Measurements from ENCODE around the gene SBNO1.
"Not testable (repeated sequence)": the region's sequence is repeated elsewhere in the genome, so short reads cannot be mapped to it uniquely, and the experiment has no call there.

The SBNO1 gene

DNA sequence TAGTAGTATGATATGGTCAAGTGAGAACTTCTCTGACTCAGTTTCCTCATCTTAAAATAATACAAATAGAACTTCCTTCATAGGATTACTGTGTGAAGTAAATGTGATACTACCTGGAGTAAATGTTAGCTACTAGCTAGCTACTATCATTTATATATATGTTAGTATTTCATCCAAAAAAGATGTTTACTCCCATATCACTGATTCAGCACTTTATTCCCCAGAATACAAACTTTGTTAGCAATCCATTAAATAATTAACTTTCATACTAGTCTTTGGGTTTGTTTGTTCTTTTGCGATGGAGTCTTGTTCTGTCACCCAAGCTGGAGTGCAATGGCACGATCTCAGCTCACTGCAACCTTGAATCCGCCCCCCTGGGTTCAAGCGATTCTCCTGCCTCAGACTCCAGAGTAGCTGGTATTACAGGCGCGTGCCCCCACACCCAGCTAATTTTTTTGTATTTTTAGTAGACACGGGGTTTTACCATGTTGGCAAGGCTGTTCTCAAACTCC lies 8.4 kb downstream of the SBNO1 start:
- in situ Hi-C loops (cut with MboI; ENCODE audit: low sequenced_read_pairs): no loop called here

DNA sequence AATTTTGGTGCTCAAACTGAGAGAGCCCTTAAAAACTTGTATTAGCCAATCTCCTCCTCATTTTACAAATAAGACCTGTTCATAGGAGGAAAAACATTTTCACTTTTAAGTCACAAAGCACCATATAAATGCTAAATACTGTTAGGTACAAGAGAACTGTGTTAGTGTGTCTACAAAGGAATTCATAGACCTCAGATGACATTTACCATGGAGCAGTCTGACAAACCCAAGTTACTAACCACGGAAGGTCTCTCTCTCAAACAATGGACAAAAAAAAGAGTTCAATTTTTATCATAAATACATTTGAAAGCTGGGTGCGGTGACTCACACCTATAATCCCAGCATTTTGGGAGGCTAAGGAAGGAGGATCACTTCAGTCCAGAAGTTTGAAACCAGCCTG lies 10.0 kb downstream of the SBNO1 start:
- in situ Hi-C loops (cut with MboI; ENCODE audit: low sequenced_read_pairs): no loop called here

DNA sequence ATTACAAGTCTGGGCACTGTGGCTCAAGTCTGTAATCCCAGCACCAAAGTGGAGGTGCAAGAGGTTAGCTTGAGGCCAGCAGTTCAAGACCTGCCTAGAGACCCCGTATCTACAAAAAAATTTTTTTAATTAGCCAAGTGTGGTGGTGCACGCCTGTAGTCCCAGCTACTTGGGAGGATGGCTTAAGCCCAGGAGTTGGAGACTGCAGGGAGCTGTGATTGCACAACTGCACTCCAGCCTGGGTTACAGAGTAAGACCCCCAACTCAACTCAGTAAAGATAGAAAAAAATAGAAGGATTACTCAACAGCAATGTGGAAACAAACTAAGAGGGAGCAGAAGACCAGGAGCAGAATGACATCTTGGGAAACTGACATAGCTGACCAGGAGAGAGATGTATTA lies 13.3 kb downstream of the SBNO1 start:
- in situ Hi-C loops (cut with MboI; ENCODE audit: low sequenced_read_pairs): no loop called here

DNA sequence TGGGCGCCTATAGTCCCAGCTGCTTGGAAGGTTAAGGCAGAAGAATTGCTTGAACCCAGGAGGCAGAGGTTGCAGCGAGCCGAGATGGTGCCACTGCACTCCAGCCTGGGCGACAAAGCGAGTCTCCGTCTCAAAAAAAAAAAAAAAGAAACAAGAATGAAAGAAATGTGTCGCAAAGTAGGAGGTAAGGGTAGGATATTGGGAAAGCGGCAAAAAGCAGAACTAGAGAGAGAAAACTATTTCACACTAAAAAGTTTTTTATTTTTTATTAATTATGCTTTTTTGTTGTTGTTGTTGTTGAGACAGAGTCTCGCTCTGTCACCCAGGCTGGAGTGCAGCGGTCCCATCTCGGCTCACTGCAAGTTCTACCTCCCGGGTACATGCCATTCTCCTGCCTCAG lies 17.7 kb downstream of the SBNO1 start:
- in situ Hi-C loops (cut with MboI; ENCODE audit: low sequenced_read_pairs): no loop called here

DNA sequence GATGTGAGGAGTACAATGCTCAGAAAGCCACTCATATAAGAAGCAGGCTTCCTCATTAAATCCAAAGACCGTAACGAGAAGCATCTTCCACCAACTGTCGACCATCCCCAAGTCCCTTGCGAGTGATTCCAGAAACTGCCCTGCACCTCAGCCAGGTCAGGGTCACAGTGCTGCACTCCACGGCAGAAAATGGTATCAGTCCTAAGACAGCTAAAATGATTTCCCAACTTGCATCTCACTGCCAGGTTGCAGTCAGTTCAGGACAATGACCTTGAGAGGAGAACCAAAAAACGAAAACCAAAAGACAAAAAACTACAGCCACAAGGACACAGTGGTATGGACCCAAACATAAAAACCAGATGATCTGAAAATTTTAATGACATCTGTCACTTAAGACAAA lies 20.6 kb downstream of the SBNO1 start:
- in situ Hi-C loops (cut with MboI; ENCODE audit: low sequenced_read_pairs): no loop called here

DNA sequence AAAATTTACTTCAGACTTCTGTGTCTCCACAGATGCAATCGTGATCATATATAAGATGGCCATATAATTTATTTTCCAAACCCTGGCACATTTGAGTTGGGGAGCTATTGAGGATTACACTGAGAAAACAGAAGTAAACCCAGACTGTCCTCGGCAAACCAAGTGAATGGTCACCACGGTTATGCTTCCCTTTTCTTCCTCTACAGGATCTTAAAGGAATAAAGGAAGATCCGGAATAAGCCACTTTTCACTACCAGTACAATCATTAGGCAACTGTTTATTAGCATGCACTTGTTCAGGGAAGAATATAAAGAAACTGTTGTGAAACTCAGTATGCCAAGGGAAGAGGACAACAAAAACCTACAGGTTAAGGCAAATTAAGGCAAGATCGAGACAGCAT lies 27.6 kb downstream of the SBNO1 start:
- in situ Hi-C loops (cut with MboI; ENCODE audit: low sequenced_read_pairs): no loop called here

DNA sequence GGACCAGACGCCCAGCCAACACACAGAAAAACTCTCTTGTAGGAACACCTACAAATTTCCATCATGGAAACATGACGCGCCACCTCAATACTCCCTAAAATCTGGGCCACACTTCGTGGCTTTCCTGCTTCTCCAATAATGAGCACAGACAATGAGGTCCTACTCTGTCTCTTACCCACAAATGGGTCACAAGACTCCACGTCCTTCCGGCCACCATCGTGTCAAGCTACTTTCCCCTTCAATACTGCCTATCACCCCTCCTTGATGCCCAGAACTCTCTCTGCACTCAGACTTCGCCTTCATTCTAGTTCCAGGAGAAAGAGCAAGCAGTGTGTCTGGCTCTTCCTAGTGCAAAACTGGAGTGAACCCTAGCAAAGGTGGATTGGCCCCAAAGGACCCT lies 28.1 kb downstream of the SBNO1 start:
- in situ Hi-C loops (cut with MboI; ENCODE audit: low sequenced_read_pairs): no loop called here

DNA sequence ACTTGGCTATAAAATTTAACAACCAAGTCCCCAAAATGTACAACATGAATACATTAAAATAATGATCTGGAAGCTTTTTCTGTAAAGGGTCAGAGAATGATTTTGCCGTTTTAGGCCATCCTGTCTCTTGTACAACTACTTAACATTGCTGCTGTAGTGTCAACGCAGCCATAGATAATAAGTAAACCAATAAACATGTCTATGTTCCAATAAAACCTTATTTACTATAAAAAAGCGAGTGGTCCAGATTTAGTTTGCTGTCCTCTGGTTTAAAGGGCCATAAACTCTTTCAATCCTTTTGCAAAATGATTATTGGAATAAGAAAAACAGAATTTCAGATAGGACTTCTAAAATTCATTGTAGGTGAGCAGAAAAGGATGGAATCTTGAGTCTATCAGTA lies 29.2 kb downstream of the SBNO1 start:
- in situ Hi-C loops (cut with MboI; ENCODE audit: low sequenced_read_pairs): no loop called here

DNA sequence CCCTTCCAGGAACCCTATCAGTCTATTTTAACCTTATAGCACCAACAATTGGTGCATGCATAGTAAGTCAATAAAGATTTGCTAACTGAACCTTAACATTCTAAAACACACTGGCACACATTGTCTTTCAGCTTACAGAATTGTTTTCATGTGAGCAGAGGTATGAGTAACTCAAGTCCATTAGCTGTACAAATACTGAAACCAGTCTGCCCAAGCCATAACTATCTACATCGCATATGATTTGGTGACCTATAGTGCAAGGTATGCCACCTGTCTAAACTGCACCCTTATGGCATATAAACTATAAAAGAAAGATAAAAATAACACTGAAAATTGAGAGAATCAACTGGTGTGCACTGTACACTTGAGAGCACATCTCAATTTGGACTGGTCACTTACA lies 34.8 kb downstream of the SBNO1 start:
- in situ Hi-C loops (cut with MboI; ENCODE audit: low sequenced_read_pairs): no loop called here

DNA sequence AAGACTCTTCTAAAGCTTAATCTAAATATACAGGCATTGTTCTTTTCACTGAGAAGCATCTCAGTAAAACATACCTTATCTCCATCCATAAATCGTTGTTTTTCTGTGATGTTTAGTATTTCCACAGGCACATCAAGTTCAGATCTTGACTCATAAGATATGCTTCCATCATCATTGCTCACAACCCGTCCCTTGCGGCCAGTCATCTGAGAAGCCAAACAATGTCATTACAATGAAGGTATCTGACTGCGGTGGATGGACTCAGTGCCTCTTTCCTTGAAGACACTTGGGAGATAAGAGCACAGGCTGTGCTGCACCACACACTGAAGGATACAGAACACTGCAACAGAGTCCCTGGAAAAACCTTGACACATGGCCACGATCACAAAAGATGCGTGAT lies 44.8 kb downstream of the SBNO1 start:
- in situ Hi-C loops (cut with MboI; ENCODE audit: low sequenced_read_pairs): no loop called here

DNA sequence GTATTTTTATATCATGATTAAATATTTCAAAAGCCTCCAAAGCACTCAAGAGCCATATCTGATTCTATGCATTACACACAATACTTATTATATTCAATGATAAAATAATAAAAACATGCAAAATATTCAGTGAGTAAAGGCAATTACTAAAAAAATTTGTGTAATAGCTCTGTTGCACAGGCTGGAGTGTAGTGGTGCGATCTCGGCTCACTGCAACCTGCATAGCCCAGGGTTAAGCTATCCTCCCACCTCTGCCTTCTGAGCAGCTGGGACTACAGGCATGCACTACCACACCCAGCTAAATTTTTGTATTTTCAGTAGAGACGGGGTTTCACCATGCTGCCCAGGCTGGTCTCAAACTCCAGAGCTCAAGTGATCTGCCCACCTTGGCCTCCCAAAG lies 45.4 kb downstream of the SBNO1 start:
- in situ Hi-C loops (cut with MboI; ENCODE audit: low sequenced_read_pairs): no loop called here

DNA sequence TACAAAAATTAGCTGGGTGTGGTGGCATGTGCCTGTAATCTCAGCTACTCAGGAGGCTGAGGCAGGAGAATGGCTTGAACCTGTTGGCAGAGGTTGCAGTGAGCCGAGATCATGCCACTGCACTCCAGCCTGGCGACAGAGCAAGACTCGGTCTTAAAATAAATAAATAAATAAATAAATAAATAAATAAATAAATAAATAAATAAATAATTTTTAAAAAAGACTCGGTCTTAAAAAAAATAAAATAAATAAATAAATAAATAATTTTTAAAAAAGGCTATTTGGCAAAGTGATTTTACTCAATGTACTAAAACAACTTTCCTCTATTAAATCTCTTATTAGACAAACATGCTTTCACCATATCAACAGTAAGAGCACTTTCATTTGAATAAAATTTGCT lies 51.6 kb downstream of the SBNO1 start:
- in situ Hi-C loops (cut with MboI; ENCODE audit: low sequenced_read_pairs): not testable (repeated sequence)

DNA sequence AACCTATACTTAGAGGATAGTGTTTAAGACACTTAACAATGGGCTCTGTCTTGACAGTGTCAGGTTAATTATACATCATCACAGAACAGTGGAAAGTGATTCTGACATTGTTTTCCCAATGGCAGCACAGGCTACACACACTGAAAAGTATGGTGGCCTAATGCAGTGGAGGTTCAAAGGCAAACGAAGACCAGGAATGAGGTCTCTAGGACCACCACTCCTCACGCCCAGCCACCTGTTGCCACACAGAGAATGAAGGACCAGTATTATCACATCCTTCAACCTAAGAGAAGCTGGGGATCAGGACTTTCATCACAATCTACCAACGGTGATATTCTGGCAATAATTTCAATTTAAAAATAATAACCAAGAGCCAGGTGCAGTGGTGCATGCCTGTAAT lies 58.4 kb downstream of the SBNO1 start:
- in situ Hi-C loops (cut with MboI; ENCODE audit: low sequenced_read_pairs): no loop called here

DNA sequence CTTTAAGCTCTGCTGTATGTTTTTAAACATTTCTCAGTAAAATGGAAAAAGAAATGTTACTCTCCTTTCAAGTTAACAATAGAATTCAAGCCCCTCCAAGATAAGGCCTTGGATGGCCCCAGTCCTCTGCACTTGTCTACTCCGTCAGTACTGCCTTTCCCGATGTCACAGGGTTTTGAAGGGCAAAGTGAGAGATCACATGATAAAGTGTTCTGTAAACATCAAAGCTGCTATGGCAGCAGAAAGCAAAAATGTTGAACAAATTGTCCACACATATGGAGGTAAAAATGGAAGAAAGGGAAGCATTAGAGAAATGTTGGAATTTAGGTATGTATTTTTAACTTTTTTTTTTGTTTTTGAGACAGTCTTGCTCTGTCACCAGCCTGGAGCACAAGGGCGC lies 59.5 kb downstream of the SBNO1 start:
- in situ Hi-C loops (cut with MboI; ENCODE audit: low sequenced_read_pairs): no loop called here

DNA sequence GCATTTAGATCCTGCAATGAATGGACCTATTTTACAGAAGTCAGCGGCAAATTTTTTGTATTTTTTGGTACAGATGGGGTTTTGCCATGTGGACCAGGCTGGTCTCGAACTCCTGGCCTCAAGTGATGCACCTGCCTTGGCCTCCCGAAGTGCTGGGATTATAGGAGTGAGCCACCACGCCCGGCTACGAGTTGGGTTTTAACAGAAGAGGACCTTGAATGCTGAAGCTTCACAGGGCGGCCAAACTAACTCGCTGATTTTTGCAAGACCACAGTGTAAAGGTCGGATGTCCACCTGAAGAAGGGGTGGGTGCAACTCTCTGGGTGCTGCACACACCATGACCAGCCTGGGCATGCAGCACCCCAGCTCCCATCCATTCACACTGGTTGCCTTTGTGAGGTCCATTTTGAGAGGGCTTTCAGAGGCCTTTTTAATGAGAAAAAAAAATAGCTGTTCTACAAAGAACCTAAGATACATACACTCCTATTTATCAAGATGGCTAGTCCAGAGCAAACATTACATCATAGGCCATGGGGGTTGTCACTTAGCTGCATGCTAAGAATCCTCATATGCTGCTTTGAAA lies 71.4 kb downstream of the SBNO1 start:
- in situ Hi-C loops (cut with MboI; ENCODE audit: low sequenced_read_pairs): no loop called here

DNA sequence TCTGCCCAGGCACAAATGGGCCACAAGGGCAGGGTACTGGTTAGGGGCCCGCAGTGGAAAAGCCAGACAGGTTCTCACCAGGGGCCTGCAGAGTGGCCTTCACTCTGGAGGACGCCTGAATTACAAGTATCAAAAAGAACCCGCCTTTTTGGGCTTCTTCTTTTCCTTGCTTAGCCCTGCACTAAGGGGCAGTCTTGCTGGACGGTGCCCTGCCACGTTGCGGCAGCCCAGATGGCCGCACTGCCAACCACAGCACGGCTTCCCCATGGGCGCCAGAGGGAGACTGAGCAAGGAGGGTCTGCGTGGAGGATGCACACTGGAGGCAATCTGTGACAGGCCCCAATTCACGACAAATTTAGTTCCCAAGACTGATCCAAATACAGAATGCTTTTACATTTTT lies 74.7 kb downstream of the SBNO1 start:
- in situ Hi-C loops (cut with MboI; ENCODE audit: low sequenced_read_pairs): no loop called here

DNA sequence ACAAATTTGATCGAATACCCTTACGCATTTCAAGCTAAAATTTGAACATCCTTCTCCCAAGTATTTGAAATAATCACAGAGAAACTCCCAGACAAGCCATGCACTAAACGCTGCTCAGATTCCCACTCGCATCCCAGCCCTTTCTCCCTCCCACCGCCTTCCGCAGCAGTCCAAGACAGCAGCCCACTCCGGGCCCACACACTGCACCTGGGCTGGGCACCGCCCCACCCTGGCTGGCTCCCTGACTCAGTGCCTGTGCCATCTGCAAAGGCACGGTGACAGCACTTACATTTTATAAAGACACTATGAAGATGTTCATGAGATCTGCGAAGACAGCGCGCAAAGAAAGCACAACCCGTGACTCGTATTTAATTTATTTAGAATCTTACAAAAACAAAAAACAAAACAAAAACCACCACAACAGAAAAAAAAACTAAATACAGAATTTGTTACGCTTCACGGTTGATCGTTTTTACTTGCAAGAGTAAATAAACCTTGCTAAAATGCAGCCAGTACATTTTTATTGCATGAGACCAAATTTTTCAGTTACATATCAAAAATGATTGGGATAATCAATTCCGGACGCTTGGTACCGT lies 75.8 kb downstream of the SBNO1 start:
- in situ Hi-C loops (cut with MboI; ENCODE audit: low sequenced_read_pairs): no loop called here

DNA sequence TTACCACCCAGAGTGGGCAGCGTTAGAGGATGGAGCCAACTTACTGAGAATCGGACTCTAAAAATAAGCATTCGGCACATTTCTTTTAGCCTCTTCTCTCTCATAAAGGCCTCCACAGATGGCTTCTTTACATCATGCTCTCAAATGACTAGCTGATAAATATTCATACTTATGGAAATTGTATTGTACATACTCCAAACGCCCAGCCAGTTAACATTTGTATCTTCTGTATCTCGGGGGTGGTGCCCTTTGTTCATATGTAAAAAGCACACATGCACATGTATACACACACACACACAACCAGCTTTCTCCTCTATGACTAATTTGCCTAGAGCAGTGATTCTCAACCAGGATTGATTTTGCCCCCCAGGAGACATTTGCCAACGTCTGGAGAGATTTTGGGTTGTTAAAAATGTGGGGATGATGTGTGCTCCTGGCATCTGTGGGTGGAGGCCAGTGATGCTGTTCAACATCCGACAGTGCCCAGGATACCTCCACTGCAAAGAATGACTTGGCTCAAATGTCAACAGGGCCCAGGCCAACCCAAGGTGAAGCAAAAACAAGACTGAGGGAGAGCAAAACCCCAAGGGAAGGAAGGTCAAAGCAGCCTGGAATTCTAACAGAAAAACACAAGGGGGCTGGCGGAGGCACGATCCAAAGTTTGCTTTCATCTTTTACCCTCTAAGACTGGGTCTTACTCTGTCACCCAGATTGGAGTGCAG lies 77.8 kb downstream of the SBNO1 start:
- in situ Hi-C loops (cut with MboI; ENCODE audit: low sequenced_read_pairs): no loop called here

DNA sequence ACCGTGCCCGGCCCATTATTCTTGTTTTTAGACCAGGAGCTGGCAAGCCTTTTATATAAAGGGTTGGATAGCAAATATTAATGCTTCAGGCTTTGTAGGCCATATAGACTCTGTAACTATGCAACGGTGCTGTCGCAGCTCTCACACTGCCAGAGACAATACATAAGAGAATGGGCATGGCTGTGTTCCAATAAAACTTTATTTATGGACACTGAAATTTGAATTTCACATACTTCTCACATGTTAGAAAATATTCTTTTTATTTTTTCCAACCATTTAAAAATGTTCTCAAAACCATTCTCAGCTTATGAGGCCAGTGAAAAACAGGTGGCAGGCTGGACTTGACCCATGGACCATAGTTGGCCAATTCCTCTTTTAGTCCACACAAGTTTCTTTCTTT lies 80.0 kb downstream of the SBNO1 start:
- in situ Hi-C loops (cut with MboI; ENCODE audit: low sequenced_read_pairs): no loop called here

DNA sequence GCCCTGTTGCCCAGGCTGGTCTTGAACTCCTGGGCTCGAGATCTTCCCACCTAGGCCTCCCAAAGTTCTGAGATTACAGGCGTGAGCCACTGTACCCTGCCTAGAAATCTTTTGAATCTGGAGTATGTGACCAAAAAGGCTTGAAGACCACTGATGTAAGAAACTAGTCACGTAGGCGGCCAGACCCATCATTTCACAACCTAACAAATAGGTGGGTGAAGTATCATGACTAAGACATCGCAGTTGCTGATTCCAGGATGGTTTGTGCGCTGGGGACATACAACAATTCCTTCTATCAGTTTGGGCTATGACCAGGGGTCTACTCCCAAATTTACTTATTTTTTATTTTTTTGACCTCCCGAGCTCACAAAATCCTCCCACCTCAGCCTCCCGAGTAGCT lies 81.2 kb downstream of the SBNO1 start:
- in situ Hi-C loops (cut with MboI; ENCODE audit: low sequenced_read_pairs): no loop called here

DNA sequence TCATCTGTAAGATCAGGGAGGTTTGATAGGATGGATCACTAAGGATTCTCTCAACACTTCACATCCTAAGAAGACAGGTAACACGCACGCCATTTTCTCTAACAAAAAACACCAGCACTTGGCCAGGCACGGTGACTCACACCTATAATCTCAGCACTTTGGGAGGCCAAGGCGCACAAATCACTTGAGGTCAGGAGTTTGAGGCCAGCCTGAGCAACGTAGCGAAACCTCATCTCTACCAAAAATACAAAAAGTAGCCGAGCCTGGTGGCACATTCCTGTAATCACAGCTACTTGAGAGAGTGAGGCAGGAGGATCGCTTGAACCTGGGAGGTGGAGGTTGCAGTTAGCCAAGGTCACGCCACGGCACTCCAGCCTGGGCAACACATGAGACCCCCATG lies 82.5 kb downstream of the SBNO1 start:
- in situ Hi-C loops (cut with MboI; ENCODE audit: low sequenced_read_pairs): no loop called here

DNA sequence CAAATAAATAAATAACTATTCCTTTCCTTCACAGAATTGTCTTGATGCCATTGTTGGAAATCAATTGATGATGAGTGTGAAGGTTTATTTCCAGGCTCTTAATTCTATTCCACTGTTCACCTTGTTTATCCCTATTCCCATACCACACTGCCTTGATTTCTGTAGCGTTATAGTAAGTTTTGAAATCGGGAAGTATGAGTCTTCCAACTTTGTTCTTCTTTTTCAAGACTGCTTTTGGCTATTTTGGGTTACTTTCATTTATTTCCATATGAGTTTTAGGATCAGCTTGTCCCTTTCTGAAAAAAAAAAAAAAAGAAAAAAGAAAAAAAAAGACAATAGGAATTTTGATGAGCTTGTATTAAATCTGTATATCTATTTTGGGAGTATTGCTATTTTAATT lies 83.7 kb downstream of the SBNO1 start:
- in situ Hi-C loops (cut with MboI; ENCODE audit: low sequenced_read_pairs): no loop called here

Data from HL-60/S4 (cell line).